Aorta (tissue), 5 donors: Measurements from ENCODE around the gene SSH2. TPM values are rescaled to one million over a fixed set of nuclear protein-coding genes. Genes with fewer than 3 reads are reported as not detected.

Experiments used
- ATAC-seq: fragments of 200-7000 bp; cut with Tn5 transposase; one replicate; pipeline ENCODE4 v1.9.1; 2022; ENCODE audit warnings: moderate library complexity; ENCODE audit not compliant: low FRiP score
- DNase-seq, 2 donors: peaks; one replicate each; pipeline ENCODE4 v3.0.0-alpha.2; 2020
- H3K27ac ChIP-seq, 2 donors: one replicate each; pipeline ENCODE4 v1.5.1; 2013; ENCODE audit warnings: low read length in 2 of 2, mild to moderate bottlenecking in 2 of 2, moderate library complexity in 2 of 2, control low read depth in 1 of 2, inconsistent platforms in 1 of 2, low read depth in 1 of 2
- H3K27me3 ChIP-seq, 2 donors: one replicate each; pipeline ENCODE4 v1.6.1; 2013; ENCODE audit warnings: control low read depth in 1 of 2, low read length in 1 of 2, mild to moderate bottlenecking in 1 of 2, moderate library complexity in 1 of 2; ENCODE audit not compliant: insufficient read depth in 2 of 2, control insufficient read depth in 1 of 2
- H3K36me3 ChIP-seq, 2 donors: one replicate each; pipeline ENCODE4 v1.6.1; 2013; ENCODE audit warnings: control low read depth in 1 of 2, low read length in 1 of 2, mild to moderate bottlenecking in 1 of 2; ENCODE audit not compliant: insufficient read depth in 2 of 2, control insufficient read depth in 1 of 2
- H3K4me1 ChIP-seq, 2 donors: one replicate each; pipeline ENCODE4 v1.6.1; 2013; ENCODE audit warnings: low read length in 2 of 2, control low read depth in 1 of 2, mild to moderate bottlenecking in 1 of 2, moderate library complexity in 1 of 2; ENCODE audit not compliant: insufficient read depth in 2 of 2, control insufficient read depth in 1 of 2
- H3K4me3 ChIP-seq, 2 donors: one replicate each; pipeline ENCODE4 v1.5.1; 2013; ENCODE audit warnings: low read length in 2 of 2, control low read depth in 1 of 2, mild to moderate bottlenecking in 1 of 2
- H3K9me3 ChIP-seq: one replicate; pipeline ENCODE4 v1.6.1; 2013; ENCODE audit warnings: mild to moderate bottlenecking, low read length; ENCODE audit not compliant: control insufficient read depth
- WGBS, 2 donors: extraction: QIAGEN DNeasy Blood & Tissue Kit; methylation state at CpG; one replicate each; pipeline ENCODE4 v1.1.7; 2013; 5-methylcytosine and 5-hydroxymethylcytosine counted together
- intact Hi-C, 2 donors: fragments of 100-400 bp; cut with DNase I; formaldehyde crosslinking; loops; one replicate each; pipeline versions ENCODE4 v1.14.2 to v1.15.0; 2022
- polyA plus RNA-seq, 2 donors: library from polyadenylated mRNA; stranded (reverse); fragments of 200-250 nt; gene quantifications; one replicate each; pipeline ENCODE4 v1.2.3, GENCODE V29; 2013
- total RNA-seq, 2 donors: library from RNA; stranded (reverse); fragmentation: NEBNext Ultra II Directional; extraction: Animal tissue kit (Norgen Biotek cat#: 25700); gene quantifications; one replicate each; pipeline ENCODE4 v1.2.1, GENCODE V29; 2021
- donor health status: healthy with polysubstance abuse.
- donor health status: Bipolar disorder and iron deficiency.
- donor health status: DM: no; HTN: no; CAD: no.
- donor health status: DM: no; HTN: no; CAD: no.
- donor health status: DM: yes; HTN: yes; CAD: no.

Gene SSH2
- total and polyA plus RNA-seq, 4 donors: 7.2 to 35.3 (median 30.3) TPM

DNA sequence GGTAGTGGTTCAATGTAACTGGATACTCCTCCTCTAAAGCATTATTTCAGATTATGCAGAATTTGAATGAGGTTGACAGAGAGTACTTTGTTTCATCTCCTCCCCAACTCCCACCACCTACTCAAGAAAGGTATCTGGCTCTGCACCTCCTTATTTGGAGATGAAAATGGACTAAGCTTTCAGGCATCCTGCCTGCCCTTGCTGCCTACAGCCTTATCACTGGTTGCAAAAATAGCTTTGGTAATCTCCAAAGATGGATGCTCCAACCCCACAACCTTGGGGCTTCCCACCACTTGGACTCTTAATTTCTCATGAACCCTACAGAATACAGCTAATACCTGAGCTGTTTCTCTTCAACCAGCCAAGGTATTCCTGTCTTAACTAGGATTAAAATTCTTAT, 262.1 kb downstream of the SSH2 start:
- no peaks in the 10 kb centered on the region for H3K4me1 ChIP-seq
- no peak overlapping the region for H3K4me3 ChIP-seq
- H3K27ac ChIP-seq: no peak overlapping the region
- H3K36me3 ChIP-seq: peaks cover 0 to 3% of the 10 kb centered on the region in 2 donors
- H3K27me3 ChIP-seq: no peaks in the 10 kb centered on the region
- ATAC-seq: no peak
- H3K9me3 ChIP-seq: no peaks in the 10 kb centered on the region
- intact Hi-C loops: no loop called here
- no peak for DNase-seq

DNA sequence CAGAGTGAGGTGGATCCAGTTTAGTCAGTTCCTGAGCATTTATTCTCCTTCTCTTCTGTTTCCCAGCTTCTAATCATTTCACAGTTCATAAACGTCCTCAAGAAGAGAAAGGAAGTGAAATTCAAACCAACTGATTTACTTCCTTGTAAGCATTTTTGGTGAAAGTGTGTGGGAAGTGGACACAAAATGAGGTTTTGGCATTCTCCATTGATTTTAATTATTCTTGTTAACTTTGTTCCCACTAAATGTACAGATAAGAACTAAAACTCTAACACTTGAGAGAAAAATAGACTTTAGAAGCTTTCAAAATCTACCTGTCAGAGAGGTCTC, 264.6 kb downstream of the SSH2 start:
- 28 to 34% methylated on average over 1 of the region's 1 CpG for WGBS, 2 donors
- Histone ChIP-seq H3K27me3 (no peaks in the 10 kb centered on the region), H3K4me3 (no peak overlapping the region), H3K27ac (no peak overlapping the region), H3K36me3 (peaks cover 0 to 3% of the 10 kb centered on the region in 2 donors), H3K9me3 (no peaks in the 10 kb centered on the region), H3K4me1 (no peaks in the 10 kb centered on the region)
- intact Hi-C loops: no loop called here
- ATAC-seq (no peak), DNase-seq (no peak)

DNA sequence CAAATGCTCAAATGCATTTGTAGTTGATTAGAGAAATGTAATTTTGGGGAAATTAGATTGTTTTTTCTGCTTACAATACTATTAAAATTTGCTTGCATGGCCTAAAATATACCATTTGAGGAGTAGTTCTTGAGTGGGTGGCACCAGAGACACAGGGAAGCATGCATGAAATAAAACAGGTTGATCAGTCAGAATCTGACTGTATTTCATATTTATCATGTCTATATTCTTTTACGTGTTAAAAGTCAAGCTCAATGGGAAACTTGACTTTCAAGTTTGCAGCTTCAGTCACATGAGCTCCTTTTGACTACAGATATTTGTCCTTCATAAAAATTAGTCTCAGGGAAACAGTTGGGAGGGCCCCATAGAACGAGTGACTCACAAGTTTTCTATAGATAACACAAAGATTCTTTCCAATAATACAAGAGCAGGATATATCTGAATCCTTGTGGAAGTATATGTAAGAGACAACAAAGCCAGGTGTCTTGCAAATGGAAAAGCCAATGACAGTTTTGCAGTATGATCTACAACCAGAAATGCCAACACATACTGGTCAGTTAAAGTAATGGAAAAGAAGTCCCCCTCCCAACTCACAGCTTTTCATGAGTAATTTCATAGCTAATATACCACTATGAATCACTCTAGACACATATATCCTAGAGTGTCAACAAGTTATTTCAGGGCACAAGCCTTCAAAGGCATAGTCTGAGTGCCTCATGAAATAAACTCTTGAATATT, 265.1 kb downstream of the SSH2 start:
- intact Hi-C loops: no loop called here
- Histone ChIP-seq H3K4me1 (no peaks in the 10 kb centered on the region), H3K27me3 (no peaks in the 10 kb centered on the region), H3K27ac (no peak overlapping the region), H3K9me3 (no peaks in the 10 kb centered on the region), H3K4me3 (no peak overlapping the region), H3K36me3 (peaks cover 0 to 3% of the 10 kb centered on the region in 2 donors)
- WGBS, 2 donors: 71 to 72% methylated on average over 2 of the region's 2 CpGs
- DNase-seq (no peak), ATAC-seq (no peak)

DNA sequence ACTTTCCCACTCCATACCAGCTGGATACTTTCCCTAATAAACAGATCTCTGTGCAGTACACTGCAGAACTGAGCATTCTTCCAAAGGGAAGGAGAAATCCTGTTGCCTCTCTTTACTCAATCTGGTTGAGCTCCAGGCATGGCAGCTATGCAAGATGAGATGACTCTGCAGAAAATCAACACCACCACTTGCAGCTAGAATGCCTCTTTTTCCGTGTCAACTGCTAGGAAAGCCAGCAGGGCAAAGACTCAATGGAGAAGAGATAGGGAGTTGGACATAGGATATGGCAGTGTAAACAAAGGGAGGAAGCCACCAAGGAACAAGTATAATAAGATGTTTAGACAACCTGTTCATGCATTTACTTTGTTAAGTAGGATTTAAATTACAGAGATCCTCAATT, 266.9 kb downstream of the SSH2 start:
- WGBS, 2 donors: 3 to 5% methylated on average over 1 of the region's 1 CpG
- H3K36me3 ChIP-seq: peaks cover 0 to 3% of the 10 kb centered on the region in 2 donors
- H3K27ac ChIP-seq: no peak overlapping the region
- no peak for ATAC-seq
- no peaks in the 10 kb centered on the region for H3K9me3 ChIP-seq
- no peak for DNase-seq
- intact Hi-C loops: no loop called here
- H3K27me3 ChIP-seq: no peaks in the 10 kb centered on the region
- no peak overlapping the region for H3K4me3 ChIP-seq
- H3K4me1 ChIP-seq: no peaks in the 10 kb centered on the region

DNA sequence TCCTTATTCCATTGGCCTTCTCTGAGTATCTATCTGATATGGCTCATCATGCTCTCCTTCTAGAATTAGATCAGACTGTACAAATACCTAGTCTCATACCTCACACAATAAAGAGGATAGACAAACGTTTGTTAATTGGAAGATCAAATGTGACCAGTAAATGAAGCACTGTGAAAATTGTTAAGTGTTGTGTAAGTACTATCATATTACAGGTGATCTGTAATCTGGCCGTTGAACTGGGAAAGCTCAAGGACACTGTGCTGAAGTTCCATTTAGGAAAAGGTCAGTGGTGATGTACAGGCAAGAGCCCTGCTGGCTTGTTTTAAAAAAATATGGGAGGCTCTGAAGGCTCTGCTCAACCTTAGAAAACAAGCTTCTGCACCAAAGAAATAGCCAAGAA, 268.8 kb downstream of the SSH2 start:
- ATAC-seq: no peak
- intact Hi-C loops: no loop called here

DNA sequence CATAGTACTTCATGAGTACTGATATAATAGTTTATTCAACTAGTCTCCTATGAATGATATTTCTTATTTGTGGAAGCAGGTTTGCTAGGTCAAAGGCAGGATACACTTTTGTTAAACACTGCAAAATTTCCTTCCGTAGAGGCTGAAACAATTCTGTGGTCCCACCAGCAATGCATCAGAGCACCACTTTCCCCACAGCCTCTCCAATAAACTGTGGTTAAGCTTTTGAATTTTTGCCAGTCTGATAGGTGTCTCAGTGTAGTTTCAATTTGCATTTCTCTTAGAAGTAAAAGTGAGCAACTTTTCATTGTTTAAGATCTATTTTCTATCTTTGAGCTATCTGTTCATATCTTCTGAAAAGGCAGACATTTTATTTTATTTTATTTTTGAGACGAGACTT, 270.9 kb downstream of the SSH2 start:
- WGBS, 2 donors: 95 to 98% methylated on average over 2 of the region's 2 CpGs

More for the DNA sequence above, 268.8 kb downstream of the SSH2 start:
- Histone ChIP-seq H3K27ac (no peak overlapping the region), H3K27me3 (no peaks in the 10 kb centered on the region), H3K4me3 (no peak overlapping the region), H3K36me3 (no peaks in the 10 kb centered on the region), H3K9me3 (no peaks in the 10 kb centered on the region), H3K4me1 (no peaks in the 10 kb centered on the region)
- 70% methylated on average over 2 of the region's 2 CpGs for WGBS, 2 donors
- no peak for DNase-seq

DNA sequence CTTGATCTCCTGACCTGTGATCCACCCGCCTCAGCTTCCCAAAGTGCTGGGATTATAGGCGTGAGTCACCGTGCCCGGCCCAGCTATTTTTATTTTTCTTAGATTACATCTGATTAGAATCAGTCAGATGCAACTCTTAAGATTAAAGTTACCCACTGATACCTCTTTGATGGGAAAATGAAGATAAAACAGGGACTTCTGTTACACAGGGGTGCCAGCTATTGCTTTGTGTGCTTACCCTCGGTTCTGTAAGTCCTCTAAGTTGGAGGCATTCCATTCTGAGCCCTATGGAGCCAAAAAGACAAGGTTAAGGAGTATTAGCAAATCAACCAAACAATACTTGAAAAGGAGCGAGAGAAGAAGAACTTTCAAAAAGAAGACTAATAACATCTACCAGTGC, 274.7 kb downstream of the SSH2 start:
- DNase-seq (no peak), ATAC-seq (no peak)
- WGBS, 2 donors: 91 to 92% methylated on average over 6 of the region's 6 CpGs
- no peaks in the 10 kb centered on the region for H3K9me3 ChIP-seq
- no peaks in the 10 kb centered on the region for H3K36me3 ChIP-seq
- H3K27ac ChIP-seq: no peak overlapping the region
- H3K4me1 ChIP-seq: no peaks in the 10 kb centered on the region
- intact Hi-C loops: no loop called here
- H3K4me3 ChIP-seq: no peak overlapping the region
- no peaks in the 10 kb centered on the region for H3K27me3 ChIP-seq

More for the DNA sequence above, 270.9 kb downstream of the SSH2 start:
- Histone ChIP-seq H3K4me1 (no peaks in the 10 kb centered on the region), H3K9me3 (no peaks in the 10 kb centered on the region), H3K27me3 (no peaks in the 10 kb centered on the region), H3K36me3 (no peaks in the 10 kb centered on the region), H3K27ac (no peak overlapping the region), H3K4me3 (no peak overlapping the region)
- intact Hi-C loops: no loop called here
- no peak for ATAC-seq
- no peak for DNase-seq

DNA sequence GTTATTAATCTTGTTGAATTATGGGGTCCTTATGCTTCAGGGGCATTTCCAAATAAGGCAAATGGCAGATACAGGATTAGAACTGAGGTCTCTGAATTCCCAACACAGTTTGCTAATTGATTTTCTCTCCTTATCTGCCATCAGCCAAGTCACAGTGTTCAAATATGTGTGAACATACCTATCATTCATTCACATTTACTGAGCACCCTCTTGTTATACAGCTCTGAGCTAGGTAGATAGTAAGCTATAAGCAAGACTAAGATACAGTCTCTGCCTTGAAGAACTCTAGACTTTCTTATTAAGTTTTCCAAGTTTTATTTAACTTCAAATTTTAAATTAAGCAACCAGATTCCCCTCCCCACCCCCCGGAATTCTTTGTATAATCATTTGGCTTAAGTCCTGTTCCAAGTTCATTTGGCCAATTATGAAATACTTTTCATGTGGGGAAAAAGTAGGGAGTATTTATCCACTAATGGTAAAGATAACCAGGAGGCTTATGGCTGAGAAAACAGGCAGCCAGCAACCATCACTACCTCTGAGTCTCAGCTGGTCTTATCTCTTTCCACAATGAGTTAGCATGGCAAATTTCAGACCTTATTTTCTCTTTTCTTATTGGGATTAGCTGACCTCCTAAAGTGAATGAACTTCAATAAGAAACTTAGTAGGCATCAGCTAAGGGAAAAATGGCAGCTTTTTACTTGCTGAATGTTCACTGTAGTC, 275.9 kb downstream of the SSH2 start:
- intact Hi-C loops: no loop called here
- Histone ChIP-seq H3K27me3 (no peaks in the 10 kb centered on the region), H3K36me3 (no peaks in the 10 kb centered on the region), H3K4me1 (no peaks in the 10 kb centered on the region), H3K4me3 (no peak overlapping the region), H3K27ac (no peak overlapping the region), H3K9me3 (no peaks in the 10 kb centered on the region)
- ATAC-seq (no peak), DNase-seq (no peak)
- WGBS, 2 donors: 74 to 77% methylated on average over 1 of the region's 1 CpG

DNA sequence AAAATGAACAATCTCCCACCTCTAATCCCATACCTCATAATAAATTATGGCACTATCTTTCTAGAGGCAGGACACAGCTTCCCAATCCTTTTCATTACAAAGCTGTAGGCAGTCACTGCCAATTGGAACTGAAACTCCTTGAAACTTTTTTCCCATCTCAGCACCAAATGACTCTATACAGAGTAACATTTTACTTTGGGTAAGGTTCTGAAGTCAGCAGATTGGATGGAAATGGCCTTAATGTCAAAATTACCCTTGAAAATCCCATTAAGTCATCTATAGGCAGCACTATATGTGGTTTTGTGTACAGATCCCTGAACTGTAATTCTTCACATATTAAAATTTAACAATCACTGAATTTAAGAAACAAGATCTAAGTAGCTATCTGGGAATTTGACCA, 277.1 kb downstream of the SSH2 start:
- DNase-seq (no peak), ATAC-seq (no peak)
- Histone ChIP-seq H3K36me3 (no peaks in the 10 kb centered on the region), H3K9me3 (no peaks in the 10 kb centered on the region), H3K27ac (no peak overlapping the region), H3K27me3 (no peaks in the 10 kb centered on the region), H3K4me3 (no peak overlapping the region), H3K4me1 (no peaks in the 10 kb centered on the region)
- intact Hi-C loops: no loop called here
